Ovary (tissue), 3 donors: ENCODE results near the gene NPFFR1.

ENCODE experiments used
- CTCF ChIP-seq, 3 donors: fragments of 450-650 bp in 2 of 3; fragments of 200-600 bp in 1 of 3; IDR thresholded peaks; one replicate each; pipeline versions ENCODE4 v1.5.1 to v1.8.0; 2016 to 2022; ENCODE audit warnings: antibody characterized with exemption in 3 of 3, mild to moderate bottlenecking in 1 of 3
- EP300 ChIP-seq: sonication (generic); formaldehyde crosslinking; IDR thresholded peaks from one replicate; pipeline ENCODE4 v1.6.1; 2017; ENCODE audit warnings: antibody characterized with exemption
- POLR2A ChIP-seq: fragments of 450-650 bp; IDR thresholded peaks from one replicate; pipeline ENCODE4 v1.6.1; 2017; ENCODE audit warnings: antibody characterized with exemption, mild to moderate bottlenecking, moderate library complexity
- donor health status: DM: no; HTN: no; CAD: no.

- TF ChIP-seq CTCF (IDR thresholded peaks at IDR 0.05), result no peak
- TF ChIP-seq POLR2A, result no peak
- TF ChIP-seq EP300, result no peak
Observed at GRCh38 chr10:70212879-70213278, 70.9 kb downstream of the NPFFR1 start.
